Nephron (organoid): ENCODE data around the gene BACH1.

Experiments
- H3K27ac Mint-ChIP-seq, 3 experiments: 2 replicates each; pipeline ENCODE4 v1.8.0; 2020; ENCODE audit warnings: mixed read lengths in 3 of 3, mild to moderate bottlenecking in 2 of 3, moderate library complexity in 1 of 3
- H3K27me3 Mint-ChIP-seq: 2 replicates; pipeline ENCODE4 v1.8.0; 2021; ENCODE audit warnings: low read depth, mild to moderate bottlenecking, moderate library complexity, mixed read lengths
- H3K36me3 Mint-ChIP-seq: 2 replicates; pipeline ENCODE4 v1.8.0; 2020; ENCODE audit warnings: low read depth, mixed read lengths
- H3K4me1 Mint-ChIP-seq: 2 replicates; pipeline ENCODE4 v1.8.0; 2020; ENCODE audit warnings: mixed read lengths
- H3K4me3 Mint-ChIP-seq, 3 experiments: 2 replicates each; pipeline ENCODE4 v1.8.0; 2020; ENCODE audit warnings: mild to moderate bottlenecking in 3 of 3, mixed read lengths in 3 of 3, moderate library complexity in 2 of 3
- H3K9me3 Mint-ChIP-seq: 2 replicates; pipeline ENCODE4 v1.8.0; 2020; ENCODE audit warnings: mixed read lengths
- CTCF ChIP-seq, 3 experiments: fragments of 200-600 bp; sonication (generic); IDR thresholded peaks; one replicate each; pipeline ENCODE4 v1.5.0; 2021; ENCODE audit warnings: antibody characterized with exemption in 3 of 3; ENCODE audit not compliant: unreplicated experiment in 3 of 3

BACH1 gene

GRCh38 chr21:29329406-29329805 lies 30.7 kb downstream of the BACH1 start:
- Mint-ChIP-seq H3K36me3 (peaks cover 62% of the 10 kb centered on the region), H3K9me3 (no peaks in the 10 kb centered on the region), H3K4me3 (no peak overlapping the region), H3K27ac (no peak overlapping the region), H3K4me1 (peaks cover 9% of the 10 kb centered on the region), H3K27me3 (no peaks in the 10 kb centered on the region)
- no peak for TF ChIP-seq CTCF (IDR thresholded peaks at IDR 0.05; ENCODE audit: unreplicated experiment in 3 of 3)

- Mint-ChIP-seq H3K27me3 (no peaks in the 10 kb centered on the region), H3K9me3 (no peaks in the 10 kb centered on the region), H3K27ac (no peak overlapping the region), H3K36me3 (peaks cover 67% of the 10 kb centered on the region), H3K4me3 (no peak overlapping the region), H3K4me1 (peaks cover 14% of the 10 kb centered on the region)
- TF ChIP-seq CTCF (IDR thresholded peaks at IDR 0.05; ENCODE audit: unreplicated experiment in 3 of 3) = no peak
Observed at GRCh38 chr21:29330797-29331196, 32.1 kb downstream of the BACH1 start.

GRCh38 chr21:29332461-29333362 lies 34.0 kb downstream of the BACH1 start:
- H3K4me3 Mint-ChIP-seq = no peak overlapping the region
- peaks cover 14% of the 10 kb centered on the region for H3K4me1 Mint-ChIP-seq
- TF ChIP-seq CTCF (IDR thresholded peaks at IDR 0.05; ENCODE audit: unreplicated experiment in 3 of 3) = no peak
- peak overlapping the region in 1 of 3 experiments; percentile 65 for H3K27ac Mint-ChIP-seq
- peaks cover 56% of the 10 kb centered on the region for H3K36me3 Mint-ChIP-seq
- H3K27me3 Mint-ChIP-seq = no peaks in the 10 kb centered on the region
- H3K9me3 Mint-ChIP-seq = no peaks in the 10 kb centered on the region

- H3K4me1 Mint-ChIP-seq = peaks cover 14% of the 10 kb centered on the region
- no peaks in the 10 kb centered on the region for H3K9me3 Mint-ChIP-seq
- no peak overlapping the region for H3K4me3 Mint-ChIP-seq
- H3K36me3 Mint-ChIP-seq = peaks cover 53% of the 10 kb centered on the region
- H3K27ac Mint-ChIP-seq = peak overlapping the region in 1 of 3 experiments; percentile 65
- H3K27me3 Mint-ChIP-seq = no peaks in the 10 kb centered on the region
- no peak for TF ChIP-seq CTCF (IDR thresholded peaks at IDR 0.05; ENCODE audit: unreplicated experiment in 3 of 3)
Observed at GRCh38 chr21:29333406-29333805, 34.7 kb downstream of the BACH1 start.

GRCh38 chr21:29334717-29335428 lies 36.2 kb downstream of the BACH1 start:
- no peak overlapping the region for H3K4me3 Mint-ChIP-seq
- no peak overlapping the region for H3K27ac Mint-ChIP-seq
- H3K9me3 Mint-ChIP-seq = no peaks in the 10 kb centered on the region
- H3K27me3 Mint-ChIP-seq = no peaks in the 10 kb centered on the region
- peaks cover 14% of the 10 kb centered on the region for H3K4me1 Mint-ChIP-seq
- TF ChIP-seq CTCF (IDR thresholded peaks at IDR 0.05; ENCODE audit: unreplicated experiment in 3 of 3) = no peak
- peaks cover 46% of the 10 kb centered on the region for H3K36me3 Mint-ChIP-seq
